Inferior parietal cortex (tissue), 1 donor: Measurements from ENCODE around the gene MIB1.
"Not testable (repeated sequence)": the region's sequence is repeated elsewhere in the genome, so short reads cannot be mapped to it uniquely, and the experiment has no call there.

Experiments
- DNase-seq: peaks from one replicate; pipeline ENCODE4 v3.0.0-alpha.2; 2016; ENCODE audit errors: extremely low spot score

MIB1 gene

DNA sequence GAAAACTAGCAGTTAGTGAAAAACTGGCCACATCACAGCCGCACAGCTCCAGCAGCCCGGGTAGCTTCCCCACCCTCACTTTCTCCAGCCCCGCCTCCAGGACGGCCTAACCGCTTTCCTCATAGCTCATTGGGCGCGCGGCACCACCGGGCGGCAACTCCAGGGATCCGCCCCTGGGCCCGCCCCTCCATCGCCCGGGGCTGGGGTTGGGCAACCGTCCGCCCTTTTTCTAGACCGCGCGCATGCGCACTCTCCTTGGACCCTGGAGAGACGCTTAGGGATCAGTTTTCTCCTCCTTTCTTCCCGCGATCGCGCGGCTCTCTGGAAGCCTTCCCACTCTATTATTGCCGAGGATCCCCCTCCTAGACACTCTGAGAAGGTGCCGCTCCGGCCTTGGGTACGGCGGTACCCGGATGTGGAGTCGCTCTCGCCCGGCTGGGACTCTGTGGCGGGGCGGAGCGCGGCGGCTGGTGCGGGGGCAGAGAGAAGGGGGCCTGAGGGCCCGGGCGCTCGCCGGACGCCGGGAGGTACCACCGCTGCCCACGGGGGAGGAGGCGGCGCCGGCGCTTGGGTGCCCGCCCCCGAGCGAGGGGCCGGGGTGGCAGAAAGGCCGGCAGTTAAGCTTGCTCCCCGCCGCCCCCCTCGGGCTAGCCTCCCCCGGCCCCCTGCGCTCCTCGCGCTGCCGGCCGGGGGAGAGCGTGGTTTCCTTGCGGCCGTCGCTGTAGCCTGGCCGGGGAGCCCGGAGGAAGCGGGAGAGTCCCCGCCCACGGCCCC lies at the start of gene MIB1:
Gene MIB1, plus strand, starts transcription at position 255 of the 774 bp plus-strand sequence. CDS start 792 bp downstream, outside the sequence.
- peak; percentile 98 for DNase-seq

DNA sequence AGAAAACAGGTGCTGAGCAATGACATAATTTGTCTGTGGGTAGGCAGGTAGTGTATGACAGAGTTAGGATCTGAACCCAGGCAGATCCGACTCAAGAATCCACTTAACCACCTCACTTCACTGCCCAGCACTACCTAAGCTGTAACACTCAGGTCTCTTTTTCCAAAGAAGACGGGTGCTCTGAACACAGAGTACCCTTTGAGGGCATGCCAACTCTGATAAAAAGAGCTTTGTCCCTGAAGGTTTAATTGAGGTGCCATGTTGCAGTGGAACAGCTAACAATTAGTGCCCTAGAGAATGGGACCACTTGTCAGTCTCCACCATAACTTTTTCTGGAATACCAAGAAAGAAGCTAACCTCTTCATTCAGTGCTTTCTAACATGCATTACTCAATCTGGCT lies 47.3 kb upstream of the MIB1 start:
- DNase-seq = no peak

DNA sequence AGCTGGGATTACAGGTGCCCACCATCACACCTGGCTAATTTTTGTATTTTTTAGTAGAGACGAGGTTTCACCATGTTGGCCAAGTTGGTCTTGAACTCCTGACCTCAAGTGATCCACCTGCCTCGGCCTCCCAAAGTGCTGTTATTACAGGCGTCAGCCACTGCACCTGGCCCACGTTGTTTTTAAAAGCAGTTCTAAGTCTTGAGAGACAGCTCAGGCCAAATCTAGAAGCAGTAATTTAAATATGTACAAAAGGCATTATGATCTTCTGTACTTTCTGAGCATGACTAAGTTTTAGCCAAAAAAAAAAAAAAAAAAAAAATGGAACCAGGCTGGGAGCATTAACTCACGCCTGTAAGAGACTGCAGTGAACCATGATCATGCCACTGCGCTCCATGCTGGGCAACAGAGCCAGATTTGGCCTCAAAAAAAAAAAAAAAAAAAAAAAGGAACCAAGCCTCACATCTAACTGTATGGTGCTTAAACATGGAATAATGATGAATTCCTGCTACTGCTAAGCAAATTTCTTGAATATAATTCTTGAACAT lies 40.0 kb upstream of the MIB1 start:
- no peak for DNase-seq

DNA sequence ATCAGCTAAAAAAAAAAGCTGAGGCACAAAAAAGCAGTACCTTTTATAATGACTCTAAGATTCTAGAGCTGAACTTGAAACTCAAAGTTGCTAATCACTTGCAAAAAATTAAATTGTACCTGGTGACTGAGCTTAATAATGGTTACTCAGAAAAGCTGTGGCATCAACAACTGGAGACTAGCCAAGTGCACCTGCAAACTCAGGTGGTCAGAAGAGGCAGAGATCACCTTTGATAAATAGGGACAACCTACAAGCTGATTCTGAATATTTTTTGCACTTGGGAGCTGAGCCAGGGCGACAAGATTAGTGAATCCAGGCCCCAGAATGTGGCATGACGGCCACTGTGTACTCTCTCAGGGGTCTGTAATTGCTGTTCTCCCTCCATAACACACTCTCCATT lies 39.0 kb upstream of the MIB1 start:
- DNase-seq = no peak

DNA sequence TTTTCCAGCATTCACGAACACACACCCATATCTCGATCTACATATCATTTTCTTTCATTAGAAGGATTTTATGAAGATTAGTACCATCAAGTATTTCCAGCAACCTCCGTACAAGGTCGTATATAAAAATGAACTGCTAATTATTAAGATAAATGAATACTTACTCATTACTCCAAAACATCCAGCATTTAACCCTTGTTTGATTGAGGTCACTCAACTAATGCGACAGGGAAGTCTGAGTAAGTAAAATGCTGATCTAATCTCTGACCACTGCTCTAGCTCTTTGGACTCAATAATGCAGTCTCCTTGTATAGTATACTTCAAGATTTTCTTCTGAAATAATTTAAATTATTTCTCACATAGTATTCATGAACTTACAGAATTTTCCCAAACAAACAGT lies 38.0 kb upstream of the MIB1 start:
- DNase-seq = no peak

DNA sequence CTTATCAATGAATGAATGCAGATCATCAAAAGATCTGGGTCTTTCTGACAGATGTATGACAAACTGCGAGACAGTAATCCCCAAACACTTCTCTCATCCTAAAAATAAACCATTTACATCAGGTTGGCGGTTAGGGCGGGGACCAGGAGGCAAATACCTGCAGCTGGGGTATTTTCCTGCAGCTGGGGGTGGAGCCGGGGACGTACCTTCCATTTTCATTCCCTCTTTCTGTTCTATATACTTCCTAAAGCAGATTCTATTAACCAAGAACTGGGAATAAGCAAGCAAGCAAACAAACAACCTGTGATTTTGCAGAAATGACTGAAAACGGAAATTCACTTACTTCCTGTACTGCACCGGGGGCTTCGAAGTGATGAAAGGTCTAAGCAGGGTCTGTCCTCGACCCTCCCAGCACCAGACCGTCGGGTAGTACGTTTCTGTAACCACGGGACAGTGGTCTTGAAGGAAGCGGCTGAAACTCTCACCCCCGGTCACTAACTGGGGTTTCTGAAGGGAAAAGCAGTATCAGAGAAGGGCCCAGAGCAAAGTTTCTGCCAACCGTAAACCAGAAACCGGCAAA lies 37.3 kb upstream of the MIB1 start:
- DNase-seq = no peak

DNA sequence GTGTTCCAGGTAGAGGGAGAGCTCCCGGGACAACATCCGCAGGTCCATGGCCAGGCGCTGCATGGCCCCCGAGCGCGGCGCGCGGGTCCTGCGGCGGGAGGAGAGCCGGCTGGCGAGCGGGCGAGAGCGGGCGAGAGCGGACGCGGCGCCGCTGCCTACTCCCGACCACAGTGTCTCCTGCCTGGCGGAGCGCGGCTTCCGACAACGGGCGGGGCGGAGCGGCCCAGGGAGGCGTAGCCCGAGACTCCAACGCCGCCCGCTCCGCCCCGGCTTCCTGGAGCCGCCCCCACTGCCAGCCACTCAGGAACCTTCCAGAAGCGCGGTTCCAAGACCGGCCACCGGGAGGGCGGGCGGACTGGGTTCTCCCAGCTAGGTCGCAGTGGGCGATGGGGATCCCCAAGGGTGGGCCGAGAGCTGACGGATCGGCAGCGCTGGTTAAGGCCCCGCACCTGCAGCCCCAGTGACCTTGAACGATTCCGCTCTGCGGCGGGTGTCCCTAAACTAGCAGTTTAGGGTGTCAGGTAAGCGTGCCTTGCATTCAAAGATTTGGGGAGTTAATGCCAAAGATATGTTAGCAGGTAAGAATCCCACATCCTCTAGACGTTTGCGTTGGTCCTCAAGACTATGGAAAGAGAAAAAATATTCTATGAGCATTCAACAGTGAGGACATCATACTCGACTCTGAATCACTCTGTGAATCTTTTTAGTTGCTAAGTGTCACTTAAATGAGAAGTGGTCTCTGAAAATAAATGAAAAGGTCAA lies 35.8 kb upstream of the MIB1 start, which contains the start of gene ABHD3:
Gene ABHD3, minus strand, starts transcription at position 172 of the 762 bp plus-strand sequence. Its CDS starts 109 bp downstream, at position 63.
- DNase-seq = peak; percentile 89

DNA sequence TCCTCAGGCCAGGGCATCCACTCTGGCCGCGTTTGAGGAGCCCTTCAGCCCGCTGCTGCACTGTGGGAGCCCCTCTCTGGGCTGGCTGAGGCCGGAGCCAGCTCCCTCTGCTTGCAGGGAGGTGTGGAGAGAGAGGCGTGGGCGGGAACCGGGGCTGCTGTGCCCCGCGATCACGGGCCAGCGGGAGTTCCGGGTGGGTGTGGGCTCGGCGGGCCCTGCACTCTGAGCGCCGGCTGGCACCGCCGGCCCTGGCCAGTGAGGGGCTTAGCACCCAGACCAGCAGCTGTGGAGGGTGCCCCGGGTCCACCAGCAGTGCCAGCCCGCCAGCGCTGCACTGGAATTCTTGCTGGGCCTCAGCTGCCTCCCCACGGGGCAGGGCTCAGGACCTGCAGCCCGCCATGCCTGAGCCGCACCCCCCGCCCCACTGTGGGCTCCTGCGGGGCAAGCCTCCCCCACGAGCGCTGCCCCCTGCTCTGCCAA lies 34.2 kb upstream of the MIB1 start:
- no peak for DNase-seq

DNA sequence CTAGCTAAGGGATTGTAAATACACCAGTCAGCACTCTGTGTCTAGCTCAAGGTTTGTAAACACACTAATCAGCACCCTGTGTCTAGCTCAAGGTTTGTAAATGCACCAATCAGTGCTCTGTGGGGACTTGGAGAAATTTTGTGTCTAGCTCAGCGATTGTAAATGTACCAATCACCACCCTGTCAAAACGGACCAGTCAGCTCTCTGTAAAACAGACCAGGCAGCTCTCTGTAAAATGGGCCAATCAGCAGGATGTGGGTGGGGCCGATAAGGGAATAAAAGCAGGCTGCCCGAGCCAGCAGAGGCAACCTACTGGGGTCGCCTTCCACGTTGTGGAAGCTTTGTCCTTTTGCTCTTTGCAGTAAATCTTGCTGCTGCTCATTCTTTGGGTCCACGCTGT lies 33.5 kb upstream of the MIB1 start:
- not testable (repeated sequence) for DNase-seq

DNA sequence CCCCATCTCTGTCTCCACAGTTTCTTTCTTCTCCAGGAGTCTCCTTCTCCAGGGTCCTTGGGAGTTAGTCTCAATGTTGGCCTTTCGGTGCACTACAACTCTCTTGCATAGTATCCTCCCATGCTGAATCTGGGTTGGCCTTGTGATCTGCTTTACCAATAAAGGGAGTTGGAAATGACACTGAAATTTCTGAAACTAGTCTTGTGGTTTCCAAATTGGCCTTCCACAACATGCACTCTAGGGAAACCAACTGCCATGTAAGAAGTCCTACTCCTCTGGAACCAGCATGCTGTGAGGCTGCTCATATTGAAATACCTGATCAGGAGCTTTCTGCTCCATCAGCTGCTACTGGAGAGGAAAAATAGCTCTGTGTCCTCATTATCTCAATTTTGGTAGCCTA lies 26.1 kb upstream of the MIB1 start:
- DNase-seq = no peak

DNA sequence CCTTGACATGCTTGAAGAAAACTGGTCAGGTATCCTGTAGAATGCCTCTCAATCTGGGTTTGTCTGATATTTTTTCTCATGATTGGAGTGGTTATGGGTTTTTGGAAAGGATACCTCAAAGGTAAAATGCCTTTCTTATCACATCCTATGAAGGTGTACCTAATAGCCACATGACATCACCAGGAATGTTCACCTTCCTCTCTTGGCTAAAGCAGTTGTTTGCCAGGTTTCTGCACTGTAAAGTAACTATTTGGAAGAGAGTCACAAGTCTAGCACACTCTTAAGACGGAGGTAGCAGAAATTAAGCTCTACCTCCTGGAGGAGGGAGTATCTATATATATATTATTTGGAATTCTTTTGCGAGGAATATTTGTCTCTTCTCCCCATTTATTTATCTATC lies 17.9 kb upstream of the MIB1 start:
- no peak for DNase-seq

DNA sequence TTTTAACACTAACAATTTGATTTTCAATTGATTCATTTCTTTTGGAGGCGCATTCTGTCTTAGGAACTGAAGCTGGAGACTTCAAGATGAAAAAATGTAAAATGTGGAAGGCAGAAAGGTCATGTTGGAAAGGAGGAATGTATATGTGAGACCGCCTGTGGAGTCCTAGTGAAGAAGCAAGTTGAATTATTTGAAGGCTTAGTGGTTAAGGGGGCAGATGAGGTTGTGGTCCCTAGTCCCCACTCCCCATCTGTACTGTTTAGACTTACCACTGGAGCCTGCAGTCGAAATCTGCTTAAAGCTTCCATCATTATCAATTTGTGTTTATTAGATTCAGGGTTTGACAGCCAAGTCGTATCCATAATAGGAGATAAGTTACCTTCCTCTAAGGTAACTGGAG lies 15.4 kb upstream of the MIB1 start:
- no peak for DNase-seq

DNA sequence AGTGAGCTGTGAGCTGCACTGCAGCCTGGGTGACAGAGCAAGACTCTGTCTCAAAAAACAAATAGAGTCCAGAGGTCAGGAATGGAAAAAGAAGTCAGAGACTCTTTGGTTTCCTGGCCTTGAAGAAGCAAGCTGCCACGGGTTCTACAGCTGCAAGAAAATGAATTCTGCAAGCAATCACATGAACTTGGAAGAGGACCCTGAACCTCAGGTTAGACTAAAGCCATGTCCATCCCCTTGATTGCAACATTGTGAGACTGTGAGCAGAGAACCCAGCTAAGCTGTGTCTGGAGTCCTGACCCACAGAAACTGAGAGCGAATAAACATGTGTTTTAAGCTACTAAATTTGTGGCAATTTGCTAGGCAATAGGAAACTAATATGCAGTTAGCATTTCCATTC lies 12.9 kb upstream of the MIB1 start:
- no peak for DNase-seq

DNA sequence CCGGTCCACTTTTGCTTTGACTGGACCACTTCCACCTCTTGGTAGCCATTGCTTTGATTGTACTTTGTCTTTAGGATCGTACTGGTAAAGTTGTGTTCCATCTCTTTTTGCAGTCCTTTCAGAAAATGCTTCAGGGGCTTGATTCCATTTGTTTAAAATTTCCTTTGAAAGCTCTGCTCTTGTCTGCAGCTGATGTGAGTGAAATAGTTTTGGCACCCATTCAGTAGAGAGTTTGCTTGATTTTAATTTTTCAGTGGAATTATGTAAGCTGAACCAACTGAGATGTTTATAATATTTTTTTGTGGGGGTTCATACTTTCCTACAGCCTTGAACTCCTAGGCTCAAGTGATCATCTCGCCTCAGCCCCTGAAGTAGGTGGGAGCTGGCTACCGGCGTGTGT lies 7.6 kb upstream of the MIB1 start:
- DNase-seq = no peak

DNA sequence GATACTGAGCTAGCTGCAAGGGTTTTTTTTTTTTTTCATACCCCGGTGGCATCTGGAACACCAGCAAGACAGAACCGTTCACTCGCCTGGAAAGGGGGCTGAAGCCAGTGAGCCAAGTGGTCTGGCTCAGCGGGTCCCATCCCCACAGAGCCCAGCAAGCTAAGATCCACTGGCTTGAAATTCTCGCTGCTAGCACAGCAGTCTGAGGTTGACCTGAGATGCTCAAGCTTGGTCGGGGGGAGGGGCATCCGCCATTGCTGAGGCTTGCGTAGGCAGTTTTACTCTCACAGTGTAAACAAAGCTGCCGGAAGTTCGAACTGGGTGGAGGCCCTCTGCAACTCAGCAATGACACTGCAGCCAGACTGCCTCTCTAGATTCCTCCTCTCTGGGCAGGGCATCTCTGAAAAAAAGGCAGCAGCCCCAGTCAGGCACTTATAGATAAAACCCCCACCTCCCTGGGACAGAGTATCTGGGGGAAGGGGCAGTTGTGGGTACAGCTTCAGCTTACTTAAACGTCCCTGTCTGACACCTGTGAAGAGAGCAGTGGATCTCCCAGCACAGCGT lies 5.1 kb upstream of the MIB1 start:
- no peak for DNase-seq

DNA sequence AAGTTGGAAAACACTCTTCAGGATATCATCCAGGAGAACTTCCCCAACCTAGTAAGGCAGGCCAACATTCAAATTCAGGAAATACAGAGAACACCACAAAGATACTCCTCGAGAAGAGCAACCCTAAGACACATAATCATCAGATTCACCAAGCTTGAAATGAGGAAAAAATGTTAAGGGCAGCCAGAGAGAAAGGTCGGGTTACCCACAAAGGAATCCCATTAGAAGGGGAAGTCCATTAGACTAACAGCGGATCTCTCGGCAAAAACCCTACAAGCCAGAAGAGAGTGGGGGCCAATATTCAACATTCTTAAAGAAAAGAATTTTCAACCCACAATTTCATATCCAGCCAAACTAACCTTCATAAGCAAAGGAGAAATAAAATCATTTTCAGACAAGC lies 3.7 kb upstream of the MIB1 start:
- DNase-seq = not testable (repeated sequence)

DNA sequence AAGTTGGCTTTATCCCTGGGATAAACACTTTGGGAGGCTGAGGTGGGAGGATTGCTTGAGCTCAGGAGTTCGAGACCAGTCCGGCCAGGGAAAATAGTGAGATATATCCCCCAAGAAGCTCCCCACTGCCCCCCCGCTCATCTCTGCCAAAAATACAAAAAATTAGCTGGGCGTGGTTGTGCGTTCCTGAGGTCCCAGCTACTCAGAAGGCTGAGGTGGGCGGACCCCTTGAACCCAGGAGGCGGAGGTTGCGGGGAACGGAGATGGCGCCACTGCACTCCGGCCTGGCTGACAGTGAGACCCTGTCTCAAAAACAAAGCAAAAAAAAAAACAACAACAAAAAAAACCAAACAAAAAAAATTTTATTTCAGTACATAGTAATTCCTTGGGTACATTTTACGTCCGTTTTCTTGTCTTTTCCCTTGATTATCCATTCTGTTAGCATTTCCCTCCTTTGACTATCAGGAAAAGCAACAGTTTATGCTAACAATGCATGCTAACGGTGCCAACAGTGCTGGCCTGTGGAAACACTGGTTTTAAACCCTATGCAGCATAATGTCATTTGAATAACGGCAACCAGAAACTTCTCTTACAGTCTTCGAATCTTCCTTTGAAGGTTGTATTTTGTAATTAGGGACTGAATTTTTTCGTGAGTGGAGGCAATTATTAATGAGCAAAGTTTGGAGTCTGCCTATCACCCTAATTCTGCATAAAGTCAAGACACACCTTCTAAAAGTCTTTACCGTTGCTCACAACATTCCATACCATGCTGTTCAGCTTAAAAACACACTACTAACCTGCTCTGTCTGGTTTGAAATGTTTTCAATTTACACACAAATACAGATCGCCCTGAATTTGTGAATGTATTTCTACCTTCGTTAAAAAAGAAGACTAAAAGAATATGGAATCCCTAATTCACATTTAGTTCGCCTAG lies 721 bp upstream of the MIB1 start:
- DNase-seq = peak; percentile 32

DNA sequence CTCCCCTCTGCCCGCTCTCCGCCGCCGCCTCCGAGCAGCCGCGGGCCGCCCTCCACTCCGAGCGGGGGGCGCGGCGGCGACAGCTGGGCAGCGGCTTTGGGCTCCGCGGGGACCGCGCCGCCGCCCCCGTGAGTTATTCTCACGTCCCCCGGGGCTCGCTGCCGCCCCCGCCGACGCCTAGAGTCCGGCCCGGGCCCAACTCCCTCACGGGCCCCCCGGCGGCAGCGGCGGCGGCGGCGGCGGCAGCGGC lies 645 bp downstream of the MIB1 start:
- no peak for DNase-seq

DNA sequence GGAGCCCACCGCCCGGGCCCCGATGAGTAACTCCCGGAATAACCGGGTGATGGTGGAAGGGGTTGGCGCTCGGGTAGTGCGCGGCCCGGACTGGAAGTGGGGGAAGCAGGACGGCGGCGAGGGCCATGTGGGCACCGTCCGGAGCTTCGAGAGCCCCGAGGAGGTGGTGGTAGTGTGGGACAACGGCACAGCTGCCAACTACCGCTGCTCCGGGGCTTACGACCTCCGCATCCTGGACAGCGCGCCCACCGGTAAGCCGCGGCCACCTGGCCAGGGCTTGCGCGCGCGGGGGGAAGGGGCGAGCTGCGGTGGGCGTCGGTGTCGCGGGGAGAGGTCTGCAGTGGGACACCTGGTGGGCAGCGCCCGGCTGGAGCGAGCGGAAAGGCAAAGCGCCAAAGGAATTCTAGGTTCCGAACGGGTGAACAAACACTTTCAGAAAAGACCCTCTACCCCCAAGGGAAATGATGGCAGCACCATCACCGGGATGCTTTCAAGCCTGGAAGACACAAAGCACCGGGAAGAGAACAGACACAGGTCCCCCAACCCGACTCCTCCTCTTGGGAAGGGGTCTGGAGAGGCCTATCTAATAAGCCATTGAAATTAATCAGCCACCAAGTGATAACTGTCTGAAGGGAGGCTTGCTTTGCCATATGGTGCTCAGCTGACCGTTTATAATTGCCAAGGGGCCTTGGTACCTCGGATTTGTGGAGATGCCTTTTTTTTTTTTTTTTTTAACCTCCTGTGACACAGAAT lies 1.1 kb downstream of the MIB1 start:
- no peak for DNase-seq

DNA sequence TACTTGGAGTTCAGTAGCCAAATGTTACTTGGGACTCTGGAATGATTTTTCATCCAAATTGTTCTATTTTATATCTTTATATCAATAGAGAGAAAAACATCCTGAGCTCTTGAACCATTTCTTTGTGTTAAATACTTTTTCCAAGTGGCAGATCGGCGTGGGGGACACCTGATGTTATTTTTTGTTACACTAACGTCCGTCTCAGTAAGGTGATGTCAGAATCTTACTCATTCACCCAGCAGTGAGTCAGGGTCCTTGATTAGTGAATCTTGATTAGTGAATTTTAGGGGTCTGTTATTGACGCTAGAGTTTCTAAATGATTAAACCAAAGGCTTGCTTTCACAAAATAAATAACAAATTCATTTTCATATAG lies 1.7 kb downstream of the MIB1 start:
- no peak for DNase-seq
